ENCODE data around the gene SDE2. TPM values are rescaled to one million over a fixed set of nuclear protein-coding genes. Genes with fewer than 3 reads are reported as not detected.
"Not testable (repeated sequence)": the region's sequence is repeated elsewhere in the genome, so short reads cannot be mapped to it uniquely, and the experiment has no call there.

SDE2 gene
- total RNA-seq, 6 experiments from 2014 or later: 7.1 to 10.9 (median 8.6) TPM

DNA sequence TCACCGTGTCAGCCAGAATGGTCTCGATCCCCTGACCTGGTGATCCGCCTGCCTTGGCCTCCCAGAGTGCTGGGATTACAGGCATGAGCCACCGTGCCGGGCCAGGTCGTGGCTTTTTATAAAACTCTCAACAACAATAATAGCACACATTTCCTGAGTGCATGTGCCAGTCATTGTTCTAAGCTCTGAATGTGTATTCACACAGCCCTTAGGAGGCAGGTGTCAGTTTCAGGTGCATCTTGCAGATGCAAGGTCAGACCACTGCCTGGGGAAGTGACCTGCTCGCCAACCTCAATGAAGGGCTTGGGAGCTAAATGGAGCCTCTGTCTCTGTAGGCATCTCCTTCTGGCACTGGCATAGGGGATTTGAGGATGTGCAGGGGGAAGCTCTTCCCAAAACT lies 56.6 kb downstream of the SDE2 start:
- WGBS (ENCODE audit: insufficient coverage, low coverage, low lambda C conversion rate, missing lambda C conversion rate): 54% methylated on average over 5 of the region's 7 CpGs
- DNase-seq: no peak
- no peaks in the 10 kb centered on the region for H3K27me3 ChIP-seq
- H3K9me3 ChIP-seq: no peaks in the 10 kb centered on the region
- H3K4me1 ChIP-seq: no peaks in the 10 kb centered on the region
- H3K27ac ChIP-seq: no peak overlapping the region
- ATAC-seq: no peak
- no peak for TF ChIP-seq POLR2A (IDR thresholded peaks at IDR 0.05)
- TF ChIP-seq, protein P1, sequence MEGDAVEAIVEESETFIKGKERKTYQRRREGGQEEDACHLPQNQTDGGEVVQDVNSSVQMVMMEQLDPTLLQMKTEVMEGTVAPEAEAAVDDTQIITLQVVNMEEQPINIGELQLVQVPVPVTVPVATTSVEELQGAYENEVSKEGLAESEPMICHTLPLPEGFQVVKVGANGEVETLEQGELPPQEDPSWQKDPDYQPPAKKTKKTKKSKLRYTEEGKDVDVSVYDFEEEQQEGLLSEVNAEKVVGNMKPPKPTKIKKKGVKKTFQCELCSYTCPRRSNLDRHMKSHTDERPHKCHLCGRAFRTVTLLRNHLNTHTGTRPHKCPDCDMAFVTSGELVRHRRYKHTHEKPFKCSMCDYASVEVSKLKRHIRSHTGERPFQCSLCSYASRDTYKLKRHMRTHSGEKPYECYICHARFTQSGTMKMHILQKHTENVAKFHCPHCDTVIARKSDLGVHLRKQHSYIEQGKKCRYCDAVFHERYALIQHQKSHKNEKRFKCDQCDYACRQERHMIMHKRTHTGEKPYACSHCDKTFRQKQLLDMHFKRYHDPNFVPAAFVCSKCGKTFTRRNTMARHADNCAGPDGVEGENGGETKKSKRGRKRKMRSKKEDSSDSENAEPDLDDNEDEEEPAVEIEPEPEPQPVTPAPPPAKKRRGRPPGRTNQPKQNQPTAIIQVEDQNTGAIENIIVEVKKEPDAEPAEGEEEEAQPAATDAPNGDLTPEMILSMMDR (IDR thresholded peaks at IDR 0.05): no peak
- intact Hi-C loops (cut with DNase I): no loop called here
- no peaks in the 10 kb centered on the region for H3K36me3 ChIP-seq
- H3K4me3 ChIP-seq: no peak overlapping the region

DNA sequence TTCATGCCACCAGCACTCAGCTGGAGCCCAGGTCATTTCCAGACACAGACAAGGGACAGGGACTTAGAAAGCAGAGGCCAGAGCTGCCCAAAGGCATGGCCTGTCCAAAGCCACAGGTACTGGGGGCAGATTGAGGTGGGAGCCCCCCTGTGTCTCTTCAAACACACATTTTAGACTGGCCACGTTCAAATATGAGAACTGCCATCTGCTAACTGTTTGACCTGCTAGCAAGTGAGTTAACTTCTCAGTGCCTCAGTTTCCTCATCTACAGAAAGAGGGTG lies 57.3 kb downstream of the SDE2 start:
- Histone ChIP-seq H3K4me3 (no peak overlapping the region), H3K9me3 (no peaks in the 10 kb centered on the region), H3K27me3 (no peaks in the 10 kb centered on the region), H3K36me3 (no peaks in the 10 kb centered on the region), H3K27ac (no peak overlapping the region), H3K4me1 (no peaks in the 10 kb centered on the region)
- TF ChIP-seq, protein P1 (IDR thresholded peaks at IDR 0.05): no peak
- TF ChIP-seq POLR2A (IDR thresholded peaks at IDR 0.05): no peak
- DNase-seq (no peak), ATAC-seq (no peak)
- intact Hi-C loops (cut with DNase I): no loop called here
- WGBS (ENCODE audit: insufficient coverage, low coverage, low lambda C conversion rate, missing lambda C conversion rate): 33% methylated on average over 1 of the region's 1 CpG

DNA sequence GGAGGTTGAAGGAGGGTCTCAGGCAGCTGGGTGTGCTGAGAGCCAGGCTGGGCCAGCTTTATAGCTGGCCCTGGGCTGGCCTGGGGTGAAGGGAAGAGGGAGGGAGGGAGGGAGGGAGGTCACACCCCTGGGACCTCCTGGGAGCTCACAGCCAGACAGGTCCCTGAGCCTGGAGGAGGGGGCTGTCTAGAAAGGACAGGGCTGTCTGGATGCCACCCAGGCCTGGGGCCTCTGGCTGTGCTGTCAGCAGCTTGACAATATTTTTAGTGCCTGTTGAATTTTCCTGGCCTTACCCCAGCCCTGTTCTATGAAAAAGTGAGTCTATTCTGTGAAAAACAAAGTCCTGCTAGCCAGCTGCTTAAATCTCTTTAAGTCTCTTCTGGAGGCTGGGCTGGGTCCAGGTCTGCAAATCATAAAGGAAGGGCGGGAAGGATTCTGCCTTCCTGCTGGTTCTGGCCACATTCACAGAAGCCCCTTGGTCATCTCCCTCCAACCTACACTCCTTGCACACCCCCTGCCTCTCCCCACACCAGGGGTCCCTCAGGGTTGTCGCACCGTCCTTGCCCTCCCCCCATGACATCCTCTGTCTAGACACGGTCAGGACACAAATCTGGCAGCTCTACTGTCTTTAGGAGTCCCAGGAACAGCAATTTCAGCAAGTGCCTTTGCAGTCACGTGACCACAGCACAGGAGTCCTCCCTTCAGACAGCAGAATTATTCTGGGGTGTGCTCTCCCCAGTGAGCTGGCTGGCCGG lies 57.8 kb downstream of the SDE2 start, which contains the start of gene LEFTY2:
Gene LEFTY2, minus strand, starts transcription at position 34 of the 755 bp plus-strand sequence. CDS start 80 bp downstream, outside the sequence.
- no peak within 1 kb of the TSS for H3K27ac ChIP-seq
- intact Hi-C loops (cut with DNase I): no loop called here
- H3K9me3 ChIP-seq: no peaks in the 10 kb centered on the region
- DNase-seq (no peak), ATAC-seq (no peak)
- H3K4me1 ChIP-seq: no peaks in the 10 kb centered on the region
- no peak within 1 kb of the TSS for H3K4me3 ChIP-seq
- 63% methylated on average over 5 of the region's 6 CpGs for WGBS (ENCODE audit: insufficient coverage, low coverage, low lambda C conversion rate, missing lambda C conversion rate)
- no peaks in the 10 kb centered on the region for H3K27me3 ChIP-seq
- TF ChIP-seq, protein P1 (IDR thresholded peaks at IDR 0.05): no peak
- no peak for TF ChIP-seq POLR2A (IDR thresholded peaks at IDR 0.05)
- H3K36me3 ChIP-seq: no peaks in the 10 kb centered on the region

DNA sequence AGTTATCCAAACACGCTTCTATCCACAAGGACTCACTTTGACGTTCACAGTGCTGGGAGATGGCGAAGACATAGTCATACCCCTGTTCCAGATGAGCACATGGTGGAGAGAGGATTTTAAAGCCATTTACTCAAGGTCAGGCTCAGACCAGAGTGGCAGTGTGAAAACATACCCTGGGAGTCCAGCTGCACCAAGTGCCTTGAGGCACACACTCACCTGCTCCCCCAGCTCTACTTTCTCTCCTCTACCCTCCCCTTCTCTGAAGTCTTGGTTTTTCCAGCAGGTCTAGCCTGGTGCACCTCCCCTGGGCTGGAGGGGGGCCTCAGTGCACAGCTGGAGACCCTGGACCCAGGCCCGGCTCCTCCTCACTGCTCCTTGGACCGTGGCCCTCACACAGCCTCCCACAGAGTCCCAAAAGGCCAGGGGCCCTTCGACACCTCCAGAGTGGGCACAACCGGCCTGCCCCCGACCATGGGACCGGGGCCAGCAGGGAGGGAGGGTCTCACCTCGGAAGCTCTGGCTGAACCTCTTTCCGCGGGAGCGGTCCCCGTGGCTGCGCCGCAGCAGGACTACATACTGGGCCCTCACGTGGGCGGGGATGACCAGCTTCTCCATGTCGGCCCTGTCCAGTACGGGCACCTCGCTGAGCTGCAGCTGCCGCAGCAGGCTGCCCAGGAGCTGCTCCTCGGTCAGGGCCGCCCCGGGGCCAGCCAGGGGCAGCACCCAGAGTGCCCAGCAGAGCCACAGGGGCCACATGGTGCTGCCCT lies 58.6 kb downstream of the SDE2 start:
- 93% methylated on average over 3 of the region's 25 CpGs for WGBS (ENCODE audit: insufficient coverage, low coverage, low lambda C conversion rate, missing lambda C conversion rate)
- TF ChIP-seq, protein P1 (IDR thresholded peaks at IDR 0.05): no peak
- TF ChIP-seq POLR2A (IDR thresholded peaks at IDR 0.05): no peak

DNA sequence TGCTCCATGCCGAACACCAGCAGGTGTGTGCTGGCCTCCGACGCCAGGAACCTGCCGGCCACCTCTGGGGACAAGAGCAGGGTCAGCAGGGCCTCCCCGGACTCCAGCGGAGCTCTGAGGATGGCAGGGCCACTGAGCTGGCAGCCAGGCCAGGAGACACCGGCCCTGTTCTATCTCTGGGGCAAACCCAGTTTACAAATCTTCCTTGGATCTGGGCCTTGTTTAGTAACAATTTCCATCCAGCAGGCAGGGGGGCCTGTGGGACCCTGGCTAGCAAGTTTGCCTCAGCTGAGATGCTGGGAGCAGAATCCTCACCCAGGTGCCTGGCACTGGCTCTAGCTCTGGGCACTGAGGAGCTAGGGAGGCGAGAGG lies 59.2 kb downstream of the SDE2 start:
- H3K4me1 ChIP-seq; H3K9me3 ChIP-seq; DNase-seq; H3K27ac ChIP-seq; H3K4me3 ChIP-seq; H3K27me3 ChIP-seq; intact Hi-C loops (cut with DNase I); ATAC-seq; H3K36me3 ChIP-seq: not testable (repeated sequence)
- WGBS (ENCODE audit: insufficient coverage, low coverage, low lambda C conversion rate, missing lambda C conversion rate): no CpG with 5 or more reads among the region's 8 CpGs

More for the DNA sequence above, 58.6 kb downstream of the SDE2 start:
- no peak overlapping the region for H3K27ac ChIP-seq
- H3K4me3 ChIP-seq: no peak overlapping the region
- H3K36me3 ChIP-seq: no peaks in the 10 kb centered on the region
- intact Hi-C loops (cut with DNase I): no loop called here
- ATAC-seq (peak in 1 of 4 donors; percentile 4), DNase-seq (no peak)
- no peaks in the 10 kb centered on the region for H3K27me3 ChIP-seq
- no peaks in the 10 kb centered on the region for H3K9me3 ChIP-seq
- H3K4me1 ChIP-seq: no peaks in the 10 kb centered on the region

DNA sequence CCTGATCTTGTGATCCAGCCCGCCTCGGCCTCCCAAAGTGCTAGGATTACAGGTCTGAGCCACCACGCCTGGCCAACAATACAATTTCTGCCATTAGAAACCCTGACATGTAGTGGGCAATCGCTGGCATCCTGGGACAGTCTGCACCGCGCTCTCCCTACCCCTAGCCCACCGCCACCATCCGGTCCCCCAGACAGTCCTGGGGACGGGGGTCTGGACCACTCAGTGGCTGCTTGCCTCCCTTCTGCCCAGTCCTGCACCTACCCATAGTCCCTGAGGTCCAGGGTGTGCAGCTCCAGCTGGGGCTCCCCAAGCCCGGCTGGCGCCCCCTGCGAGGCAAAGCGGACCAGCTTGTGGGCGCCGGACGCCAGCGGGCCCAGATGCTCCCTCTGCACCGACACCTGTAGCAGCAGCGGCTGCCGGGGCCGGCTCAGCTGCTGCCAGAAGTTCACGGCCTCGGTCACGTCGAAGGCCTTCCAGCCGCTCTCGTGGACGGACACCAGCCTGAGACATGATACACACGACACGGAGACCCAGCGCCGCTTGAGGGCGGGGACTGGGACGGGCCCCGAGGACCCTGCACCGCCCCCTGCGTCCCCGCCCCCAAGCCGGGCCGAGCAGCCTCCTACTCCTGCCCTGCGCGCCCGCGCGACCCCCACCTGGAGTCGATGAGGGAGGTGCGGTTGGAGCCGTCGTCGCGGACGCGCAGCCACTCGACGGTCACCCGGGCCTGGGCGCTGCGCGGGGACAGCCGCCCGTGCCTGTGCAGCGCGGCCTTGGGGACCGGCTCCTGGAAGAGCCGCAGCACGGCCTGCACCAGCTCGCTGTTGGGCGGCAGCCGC lies 59.8 kb downstream of the SDE2 start:
- peak; percentile 29 to 46 (median 44) for ATAC-seq
- H3K9me3 ChIP-seq; H3K36me3 ChIP-seq; H3K4me3 ChIP-seq; intact Hi-C loops (cut with DNase I); DNase-seq; H3K27ac ChIP-seq; H3K4me1 ChIP-seq; H3K27me3 ChIP-seq: not testable (repeated sequence)
- WGBS (ENCODE audit: insufficient coverage, low coverage, low lambda C conversion rate, missing lambda C conversion rate): 93% methylated on average over 6 of the region's 69 CpGs

All from right lobe of liver (tissue), 6 donors.